Tibial nerve (tissue), 4 donors: ENCODE results near the gene PWP2. TPM values are rescaled to one million over a fixed set of nuclear protein-coding genes. Genes with fewer than 3 reads are reported as not detected.
"Not testable (repeated sequence)": the region's sequence is repeated elsewhere in the genome, so short reads cannot be mapped to it uniquely, and the experiment has no call there.

Experiments used
- DNase-seq, 2 donors: peaks; one replicate each; pipeline ENCODE4 v3.0.0-alpha.2; 2019; ENCODE audit warnings: low spot score in 2 of 2
- H3K27ac ChIP-seq, 4 donors: fragments of 200-600 bp; sonication (generic) in 3 of 4; one replicate each; pipeline ENCODE4 v1.5.1; 2017 to 2019; ENCODE audit warnings: mild to moderate bottlenecking in 1 of 4
- H3K27me3 ChIP-seq, 2 donors: fragments of 200-600 bp; sonication (generic) in 1 of 2; one replicate each; pipeline versions ENCODE4 v1.5.1 to v1.6.0; 2017 to 2019
- H3K36me3 ChIP-seq, 3 donors: fragments of 200-600 bp; sonication (generic); one replicate each; pipeline ENCODE4 v1.5.1; 2018 to 2019
- H3K4me1 ChIP-seq, 4 donors: fragments of 200-600 bp; sonication (generic) in 3 of 4; one replicate each; pipeline ENCODE4 v1.5.1; 2017 to 2019
- H3K4me3 ChIP-seq, 4 donors: fragments of 200-600 bp; sonication (generic) in 3 of 4; one replicate each; pipeline ENCODE4 v1.5.1; 2017 to 2019; ENCODE audit warnings: mild to moderate bottlenecking in 1 of 4, moderate library complexity in 1 of 4
- H3K9me3 ChIP-seq, 4 donors: fragments of 200-600 bp; sonication (generic) in 3 of 4; one replicate each; pipeline ENCODE4 v1.5.1; 2017 to 2019
- WGBS, 2 donors: methylation state at CpG; one replicate each; pipeline ENCODE4 v1.1.5; 2018; 5-methylcytosine and 5-hydroxymethylcytosine counted together
- total RNA-seq, 4 donors: library from RNA; depleted of rRNA; stranded (reverse); fragments of >200 nt; gene quantifications; one replicate each; pipeline ENCODE4 v1.1.0, GENCODE V29; 2016

Gene PWP2
- total RNA-seq, 4 donors from 2014 or later = 4.7 to 22.0 (median 14.2) TPM

GRCh38 chr21:44172741-44173140 lies 65.5 kb downstream of the PWP2 start:
- no CpG with 5 or more reads among the region's 19 CpGs for WGBS, 2 donors
- not testable (repeated sequence) for H3K27ac ChIP-seq, H3K9me3 ChIP-seq, H3K4me1 ChIP-seq, H3K4me3 ChIP-seq, DNase-seq, H3K27me3 ChIP-seq, H3K36me3 ChIP-seq

GRCh38 chr21:44175189-44175588 lies 68.0 kb downstream of the PWP2 start:
- not testable (repeated sequence) for H3K9me3 ChIP-seq, H3K36me3 ChIP-seq, DNase-seq, H3K27me3 ChIP-seq, H3K27ac ChIP-seq, H3K4me3 ChIP-seq, H3K4me1 ChIP-seq
- no CpG with 5 or more reads among the region's 17 CpGs for WGBS, 2 donors

GRCh38 chr21:44176127-44176526 lies 68.9 kb downstream of the PWP2 start:
- H3K27me3 ChIP-seq, DNase-seq, H3K27ac ChIP-seq, H3K9me3 ChIP-seq, H3K4me1 ChIP-seq, H3K36me3 ChIP-seq, H3K4me3 ChIP-seq: not testable (repeated sequence)
- no CpG with 5 or more reads among the region's 14 CpGs for WGBS, 2 donors

Other genes with a start within 250 kb of the PWP2 start
- gene AGPAT3, start 242.2 kb upstream of the PWP2 start, total RNA-seq = 10 to 100 TPM; 29.9 to 45.6 (median 36.4) TPM
- gene TRAPPC10, start 95.1 kb upstream of the PWP2 start, total RNA-seq = 10 to 100 TPM; 27.7 to 53.8 (median 38.4) TPM
- 10 to 100 TPM; 14.9 to 45.0 (median 30.2) TPM for gene GATD3, start 26.3 kb downstream of the PWP2 start, total RNA-seq
- 1 to 10 TPM; 2.6 to 5.2 (median 3.1) TPM for gene ICOSLG, start 133.5 kb downstream of the PWP2 start, total RNA-seq
- gene DNMT3L, start 154.5 kb downstream of the PWP2 start, total RNA-seq = not detected
- under 1 TPM in 1 of 4 donors, not detected in 3; 0.30 TPM for gene AIRE, start 178.5 kb downstream of the PWP2 start, total RNA-seq
- 100 to 1,000 TPM in 3 of 4 donors, 10 to 100 TPM in 1; 94.6 to 155 (median 141) TPM for gene PFKL, start 192.7 kb downstream of the PWP2 start, total RNA-seq
- gene CFAP410, start 232.0 kb downstream of the PWP2 start, total RNA-seq = 10 to 100 TPM; 38.0 to 69.8 (median 61.2) TPM
- gene TRPM2, start 246.2 kb downstream of the PWP2 start, total RNA-seq = 10 to 100 TPM in 1 of 4 donors, 1 to 10 TPM in 3; 4.9 to 10.3 (median 7.8) TPM